Measurements from ENCODE around the gene LRP8.

Gene LRP8

DNA sequence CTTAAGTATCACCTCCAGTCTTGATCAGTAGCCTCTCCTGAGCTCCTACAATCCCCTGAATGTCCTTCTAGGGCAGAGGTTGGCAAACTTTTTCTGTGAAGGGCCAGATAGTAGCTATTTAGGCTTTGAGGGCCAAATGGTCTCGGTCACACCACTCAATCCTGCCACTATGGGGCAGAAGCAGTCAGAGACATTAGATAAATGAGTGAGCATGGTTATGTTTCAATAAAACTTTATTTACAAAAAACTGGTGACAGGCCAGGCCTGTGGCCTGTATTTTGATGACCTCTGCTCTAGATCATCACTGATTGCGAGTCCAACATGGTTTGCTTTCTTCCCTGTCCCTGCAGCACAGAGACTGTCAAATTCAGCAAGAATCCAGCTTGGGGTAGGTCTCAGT is 36.3 kb downstream of the LRP8 start:
- Histone ChIP-seq H3K27me3 (ENCODE audit: insufficient read depth, low read depth) (no peaks in the 10 kb centered on the region), H3K27ac (no peak overlapping the region), H2AFZ (ENCODE audit: low read depth) (no peak overlapping the region), H3K4me3 (IDR thresholded peaks at IDR 0.05; ENCODE audit: insufficient read depth, low read depth, low read length) (no peak overlapping the region), H3K36me3 (ENCODE audit: insufficient read depth) (peaks cover 12% of the 10 kb centered on the region; the same call in 1 of the 2 replicates), H3K4me1 (ENCODE audit: low read depth, poor library complexity, severe bottlenecking) (peaks cover 42% of the 10 kb centered on the region), H3K79me2 (ENCODE audit: insufficient read depth, low read depth) (peaks cover 46% of the 10 kb centered on the region), H4K20me1 (ENCODE audit: insufficient read depth) (peaks cover 9% of the 10 kb centered on the region; the same call in 1 of the 2 replicates), H3K9ac (no peak overlapping the region), H3K4me2 (no peak overlapping the region)
- TF ChIP-seq, protein P1, sequence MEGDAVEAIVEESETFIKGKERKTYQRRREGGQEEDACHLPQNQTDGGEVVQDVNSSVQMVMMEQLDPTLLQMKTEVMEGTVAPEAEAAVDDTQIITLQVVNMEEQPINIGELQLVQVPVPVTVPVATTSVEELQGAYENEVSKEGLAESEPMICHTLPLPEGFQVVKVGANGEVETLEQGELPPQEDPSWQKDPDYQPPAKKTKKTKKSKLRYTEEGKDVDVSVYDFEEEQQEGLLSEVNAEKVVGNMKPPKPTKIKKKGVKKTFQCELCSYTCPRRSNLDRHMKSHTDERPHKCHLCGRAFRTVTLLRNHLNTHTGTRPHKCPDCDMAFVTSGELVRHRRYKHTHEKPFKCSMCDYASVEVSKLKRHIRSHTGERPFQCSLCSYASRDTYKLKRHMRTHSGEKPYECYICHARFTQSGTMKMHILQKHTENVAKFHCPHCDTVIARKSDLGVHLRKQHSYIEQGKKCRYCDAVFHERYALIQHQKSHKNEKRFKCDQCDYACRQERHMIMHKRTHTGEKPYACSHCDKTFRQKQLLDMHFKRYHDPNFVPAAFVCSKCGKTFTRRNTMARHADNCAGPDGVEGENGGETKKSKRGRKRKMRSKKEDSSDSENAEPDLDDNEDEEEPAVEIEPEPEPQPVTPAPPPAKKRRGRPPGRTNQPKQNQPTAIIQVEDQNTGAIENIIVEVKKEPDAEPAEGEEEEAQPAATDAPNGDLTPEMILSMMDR (conservative IDR thresholded peaks at IDR 0.05; ENCODE audit: low read depth, low read length), result no peak

DNA sequence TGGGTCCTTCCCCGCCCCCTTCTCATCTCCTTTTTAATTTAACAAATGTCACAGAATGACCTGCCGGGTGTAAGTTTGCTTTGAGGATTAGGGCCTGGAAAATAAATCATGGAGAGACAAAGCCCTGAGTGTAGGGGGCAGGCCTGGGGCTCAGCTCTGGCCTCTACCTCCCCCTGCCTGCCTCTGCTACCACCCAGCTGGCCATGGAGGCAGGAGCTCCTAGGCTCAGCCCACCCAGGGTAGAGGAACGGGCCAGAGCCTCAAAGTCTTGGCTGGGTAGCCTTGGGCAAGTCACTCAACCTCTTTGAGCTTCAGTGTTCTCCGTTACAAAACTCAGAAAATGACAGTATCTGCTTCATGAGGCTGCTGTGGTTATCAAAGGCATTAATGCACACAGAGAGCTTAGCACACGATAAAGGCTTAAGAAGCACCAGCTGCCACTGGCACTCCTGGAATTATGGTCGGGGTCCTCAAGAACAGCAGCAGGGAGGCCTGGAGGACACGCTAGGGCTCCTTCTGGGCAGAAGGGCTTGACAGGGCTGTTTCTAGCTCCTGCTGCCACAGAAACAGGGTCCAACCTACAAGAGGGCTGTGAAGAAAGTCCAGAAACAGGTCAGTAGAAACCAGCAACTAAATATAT is 39.0 kb downstream of the LRP8 start:
- H2AFZ ChIP-seq (ENCODE audit: low read depth), result no peak overlapping the region
- H3K27ac ChIP-seq, result no peak overlapping the region
- 0 out of 2 replicates have a peak, but pooled peaks cover 9% of the 10 kb centered on the region for H4K20me1 ChIP-seq (ENCODE audit: insufficient read depth)
- H3K36me3 ChIP-seq (ENCODE audit: insufficient read depth), result peaks cover 26% of the 10 kb centered on the region; the same call in 1 of the 2 replicates
- H3K4me2 ChIP-seq, result no peak overlapping the region
- peaks cover 15% of the 10 kb centered on the region for H3K4me1 ChIP-seq (ENCODE audit: low read depth, poor library complexity, severe bottlenecking)
- no peaks in the 10 kb centered on the region for H3K27me3 ChIP-seq (ENCODE audit: insufficient read depth, low read depth)
- H3K9ac ChIP-seq, result no peak overlapping the region
- no peak overlapping the region for H3K4me3 ChIP-seq (IDR thresholded peaks at IDR 0.05; ENCODE audit: insufficient read depth, low read depth, low read length)
- H3K79me2 ChIP-seq (ENCODE audit: insufficient read depth, low read depth), result peaks cover 27% of the 10 kb centered on the region
- TF ChIP-seq, protein P1 (conservative IDR thresholded peaks at IDR 0.05; ENCODE audit: low read depth, low read length), result no peak

DNA sequence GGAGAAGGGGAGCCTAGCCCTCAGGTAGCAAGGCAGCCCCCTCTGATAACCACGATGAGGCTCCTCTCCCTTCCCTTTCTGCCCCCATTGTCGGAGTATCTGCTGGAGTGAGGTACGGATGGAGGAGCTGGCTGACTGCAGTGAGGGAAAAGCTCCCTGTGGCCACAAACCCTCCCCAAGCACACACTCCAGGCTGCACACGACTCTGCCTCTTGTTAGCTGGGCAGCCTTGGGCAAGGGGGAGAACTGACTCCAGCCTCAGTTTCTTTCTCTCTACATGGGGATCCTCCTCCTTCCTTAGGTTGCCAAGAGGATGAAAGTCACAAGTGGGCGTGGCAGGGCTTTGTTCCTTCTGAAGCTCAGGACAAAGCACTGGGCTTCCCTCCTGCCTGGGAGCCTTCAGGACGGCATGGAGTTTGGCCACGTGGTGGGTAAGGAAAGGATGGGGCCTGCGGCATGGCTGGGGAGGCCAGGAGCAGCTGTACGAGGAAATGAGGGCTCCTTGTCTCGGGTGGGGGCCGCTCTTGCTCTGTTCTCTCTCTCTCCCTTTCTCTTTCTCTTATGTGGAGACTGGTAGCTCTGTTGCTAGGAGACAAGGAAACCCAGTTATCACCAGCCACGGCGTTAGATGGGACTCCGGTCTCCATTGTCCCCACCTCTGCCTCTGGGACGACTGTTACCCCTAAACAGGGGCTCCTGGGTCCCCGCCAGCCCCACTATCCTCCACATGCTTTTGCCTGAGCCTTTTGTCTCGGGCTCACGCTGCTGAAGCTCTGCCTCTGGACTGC is 39.7 kb downstream of the LRP8 start:
- peaks cover 19% of the 10 kb centered on the region for H3K79me2 ChIP-seq (ENCODE audit: insufficient read depth, low read depth)
- no peak overlapping the region for H3K4me3 ChIP-seq (IDR thresholded peaks at IDR 0.05; ENCODE audit: insufficient read depth, low read depth, low read length)
- H4K20me1 ChIP-seq (ENCODE audit: insufficient read depth), result 0 out of 2 replicates have a peak, but pooled peaks cover 7% of the 10 kb centered on the region
- no peak overlapping the region for H3K4me2 ChIP-seq
- no peak overlapping the region for H3K9ac ChIP-seq
- peaks cover 8% of the 10 kb centered on the region for H3K4me1 ChIP-seq (ENCODE audit: low read depth, poor library complexity, severe bottlenecking)
- H2AFZ ChIP-seq (ENCODE audit: low read depth), result no peak overlapping the region
- no peaks in the 10 kb centered on the region for H3K27me3 ChIP-seq (ENCODE audit: insufficient read depth, low read depth)
- no peak overlapping the region for H3K27ac ChIP-seq
- TF ChIP-seq, protein P1 (conservative IDR thresholded peaks at IDR 0.05; ENCODE audit: low read depth, low read length), result no peak
- peaks cover 26% of the 10 kb centered on the region; the same call in 1 of the 2 replicates for H3K36me3 ChIP-seq (ENCODE audit: insufficient read depth)

DNA sequence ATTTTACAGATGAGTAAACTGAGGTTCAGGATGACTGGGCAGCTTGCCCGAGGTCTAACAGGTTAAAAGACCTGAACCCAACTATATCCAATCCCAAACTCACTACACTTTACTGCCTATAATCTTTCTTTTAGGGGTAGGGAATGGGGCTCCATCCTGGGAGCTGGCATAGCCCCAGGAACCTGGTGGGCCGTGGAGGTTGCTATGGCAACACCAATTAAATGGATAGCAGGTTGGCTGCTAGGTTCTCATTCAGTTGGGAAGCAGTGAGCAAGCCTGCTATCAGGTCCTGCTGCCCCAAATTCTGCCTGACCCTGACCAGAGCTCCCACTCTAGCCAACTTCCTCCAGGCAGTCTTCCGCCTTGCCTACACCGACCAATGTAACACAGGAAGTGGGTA is 40.9 kb downstream of the LRP8 start:
- Histone ChIP-seq H3K79me2 (ENCODE audit: insufficient read depth, low read depth) (peaks cover 7% of the 10 kb centered on the region), H3K27ac (no peak overlapping the region), H4K20me1 (ENCODE audit: insufficient read depth) (no peaks in the 10 kb centered on the region), H3K9ac (no peak overlapping the region), H3K4me3 (IDR thresholded peaks at IDR 0.05; ENCODE audit: insufficient read depth, low read depth, low read length) (no peak overlapping the region), H3K36me3 (ENCODE audit: insufficient read depth) (peaks cover 26% of the 10 kb centered on the region; the same call in 1 of the 2 replicates), H3K4me2 (no peak overlapping the region), H3K4me1 (ENCODE audit: low read depth, poor library complexity, severe bottlenecking) (no peaks in the 10 kb centered on the region), H2AFZ (ENCODE audit: low read depth) (no peak overlapping the region), H3K27me3 (ENCODE audit: insufficient read depth, low read depth) (no peaks in the 10 kb centered on the region)
- TF ChIP-seq, protein P1 (conservative IDR thresholded peaks at IDR 0.05; ENCODE audit: low read depth, low read length), result no peak

Data from KMS-11 (cell line).